Choroid plexus epithelial cell (primary cell): ENCODE measurements around the gene GPR183.

Experiments used
- DNase-seq: peaks from one replicate; pipeline ENCODE4 v3.0.0-alpha.2; 2010; ENCODE audit warnings: low read depth
- H3K4me3 ChIP-seq: 2 replicates; pipeline ENCODE4 v1.5.1; 2011; ENCODE audit warnings: low read depth, mild to moderate bottlenecking, control low read depth, low read length, moderate library complexity
- CTCF ChIP-seq: conservative IDR thresholded peaks from 2 replicates; pipeline ENCODE4 v1.5.1; 2011; ENCODE audit warnings: low read depth, mild to moderate bottlenecking, control low read depth, inconsistent platforms, low read length, moderate library complexity

Gene GPR183

GRCh38 chr13:99275093-99275469, 32.1 kb downstream of the GPR183 start:
- peak; percentile 74 for DNase-seq
- no peak overlapping the region for H3K4me3 ChIP-seq
- no peak for TF ChIP-seq CTCF

GRCh38 chr13:99273128-99273527, 34.1 kb downstream of the GPR183 start:
- no peak for TF ChIP-seq CTCF
- no peak for DNase-seq
- no peak overlapping the region for H3K4me3 ChIP-seq

GRCh38 chr13:99272481-99272880, 34.7 kb downstream of the GPR183 start:
- no peak overlapping the region for H3K4me3 ChIP-seq
- TF ChIP-seq CTCF = no peak
- DNase-seq = no peak

GRCh38 chr13:99271249-99271648, 36.0 kb downstream of the GPR183 start:
- DNase-seq = no peak
- no peak overlapping the region for H3K4me3 ChIP-seq
- TF ChIP-seq CTCF = no peak

- no peak overlapping the region for H3K4me3 ChIP-seq
- no peak for TF ChIP-seq CTCF
- DNase-seq = no peak
Measured at GRCh38 chr13:99270518-99270917, 36.7 kb downstream of the GPR183 start.

GRCh38 chr13:99269627-99270241, 37.5 kb downstream of the GPR183 start:
- TF ChIP-seq CTCF = peak; percentile 85
- H3K4me3 ChIP-seq = no peak overlapping the region
- DNase-seq = peak; percentile 87

- H3K4me3 ChIP-seq = no peak overlapping the region
- no peak for TF ChIP-seq CTCF
- DNase-seq = no peak
Measured at GRCh38 chr13:99268822-99269221, 38.4 kb downstream of the GPR183 start.
